C4-2B (cell line): ENCODE results near the gene CDC45.

Source experiments
- H3K27ac ChIP-seq: fragments of 450-650 bp; 2 replicates; pipeline ENCODE4 v1.5.1; 2017
- ZFX ChIP-seq: fragments of 450-650 bp; IDR thresholded peaks from 2 replicates; pipeline ENCODE4 v1.6.1; 2017
- TF ChIP-seq, protein P1 (sequence below): fragments of 450-650 bp; conservative IDR thresholded peaks from 2 replicates; pipeline ENCODE4 v1.5.1; 2017; ENCODE audit warnings: mild to moderate bottlenecking

CDC45 gene

DNA sequence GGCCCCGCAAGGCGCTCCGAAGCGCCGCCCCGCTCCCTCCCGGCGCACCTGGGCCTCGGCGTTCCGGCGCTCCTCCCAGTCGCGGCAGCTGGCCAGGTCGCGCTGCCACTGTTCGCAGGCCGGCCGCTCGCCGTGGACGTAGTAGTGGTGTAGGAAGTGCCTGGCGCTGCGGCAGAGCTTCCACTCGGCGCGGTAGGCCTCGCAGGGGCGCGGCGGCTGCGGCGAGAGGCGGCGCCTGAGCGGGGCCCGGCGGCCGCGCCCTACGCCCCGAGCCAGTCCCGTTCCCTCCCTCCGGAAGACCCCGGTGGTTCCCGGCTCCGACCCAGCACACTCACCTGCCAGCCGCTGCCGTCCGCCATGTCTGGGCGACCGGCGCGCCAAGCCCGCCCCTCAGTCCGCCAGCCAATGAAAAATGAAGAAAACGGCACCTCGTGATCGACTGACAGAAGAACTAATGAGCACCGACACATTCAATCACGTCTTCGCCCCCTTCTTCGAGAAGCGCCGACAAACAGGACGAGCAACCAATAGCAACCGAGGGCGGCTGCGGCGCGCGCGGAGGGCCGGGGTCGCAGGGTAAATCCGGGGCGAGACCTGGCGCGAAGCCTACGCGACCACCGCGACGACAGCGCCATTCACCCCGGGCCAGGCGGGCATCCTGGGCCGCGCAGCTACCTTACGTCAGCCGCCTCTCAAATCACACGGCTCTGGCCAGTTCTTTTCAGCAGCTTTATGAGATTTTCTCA lies 32.2 kb upstream of the CDC45 start, which contains the start of gene C22orf39:
Gene C22orf39, minus strand, starts transcription at position 382 of the 746 bp plus-strand sequence. Its CDS starts 23 bp downstream, at position 359.
- TF ChIP-seq, protein P1, sequence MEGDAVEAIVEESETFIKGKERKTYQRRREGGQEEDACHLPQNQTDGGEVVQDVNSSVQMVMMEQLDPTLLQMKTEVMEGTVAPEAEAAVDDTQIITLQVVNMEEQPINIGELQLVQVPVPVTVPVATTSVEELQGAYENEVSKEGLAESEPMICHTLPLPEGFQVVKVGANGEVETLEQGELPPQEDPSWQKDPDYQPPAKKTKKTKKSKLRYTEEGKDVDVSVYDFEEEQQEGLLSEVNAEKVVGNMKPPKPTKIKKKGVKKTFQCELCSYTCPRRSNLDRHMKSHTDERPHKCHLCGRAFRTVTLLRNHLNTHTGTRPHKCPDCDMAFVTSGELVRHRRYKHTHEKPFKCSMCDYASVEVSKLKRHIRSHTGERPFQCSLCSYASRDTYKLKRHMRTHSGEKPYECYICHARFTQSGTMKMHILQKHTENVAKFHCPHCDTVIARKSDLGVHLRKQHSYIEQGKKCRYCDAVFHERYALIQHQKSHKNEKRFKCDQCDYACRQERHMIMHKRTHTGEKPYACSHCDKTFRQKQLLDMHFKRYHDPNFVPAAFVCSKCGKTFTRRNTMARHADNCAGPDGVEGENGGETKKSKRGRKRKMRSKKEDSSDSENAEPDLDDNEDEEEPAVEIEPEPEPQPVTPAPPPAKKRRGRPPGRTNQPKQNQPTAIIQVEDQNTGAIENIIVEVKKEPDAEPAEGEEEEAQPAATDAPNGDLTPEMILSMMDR, result no peak
- peak; percentile 95 for TF ChIP-seq ZFX
- H3K27ac ChIP-seq, result peak within 1 kb of the TSS; percentile 93

DNA sequence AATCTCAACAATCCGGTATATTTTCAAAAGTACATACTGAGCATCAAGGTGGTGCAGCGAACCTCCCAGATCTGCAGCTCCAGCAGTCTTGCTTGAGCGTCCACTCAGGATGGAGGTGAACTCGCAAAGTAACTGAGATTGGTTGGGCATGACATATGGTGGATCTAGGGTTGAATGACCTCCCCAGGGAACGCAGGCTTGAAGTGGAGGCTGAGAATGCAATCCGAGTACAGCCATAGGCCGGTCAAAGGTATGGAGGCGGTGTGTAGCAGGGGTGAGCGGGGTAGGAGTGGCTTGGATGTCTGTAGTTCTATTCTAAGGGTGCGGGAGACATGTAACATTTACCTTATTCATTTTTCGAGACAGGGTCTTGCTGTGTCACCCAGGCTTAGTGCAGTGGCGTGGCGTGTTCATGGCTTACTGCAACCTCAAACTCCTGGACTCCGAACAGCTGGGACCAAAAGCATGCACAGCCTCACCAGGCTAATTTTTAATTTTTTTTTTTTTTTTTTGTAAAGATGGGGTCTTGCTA lies 31.6 kb upstream of the CDC45 start:
- H3K27ac ChIP-seq, result peak overlapping the region; percentile 93
- TF ChIP-seq ZFX, result no peak
- TF ChIP-seq, protein P1, result no peak

DNA sequence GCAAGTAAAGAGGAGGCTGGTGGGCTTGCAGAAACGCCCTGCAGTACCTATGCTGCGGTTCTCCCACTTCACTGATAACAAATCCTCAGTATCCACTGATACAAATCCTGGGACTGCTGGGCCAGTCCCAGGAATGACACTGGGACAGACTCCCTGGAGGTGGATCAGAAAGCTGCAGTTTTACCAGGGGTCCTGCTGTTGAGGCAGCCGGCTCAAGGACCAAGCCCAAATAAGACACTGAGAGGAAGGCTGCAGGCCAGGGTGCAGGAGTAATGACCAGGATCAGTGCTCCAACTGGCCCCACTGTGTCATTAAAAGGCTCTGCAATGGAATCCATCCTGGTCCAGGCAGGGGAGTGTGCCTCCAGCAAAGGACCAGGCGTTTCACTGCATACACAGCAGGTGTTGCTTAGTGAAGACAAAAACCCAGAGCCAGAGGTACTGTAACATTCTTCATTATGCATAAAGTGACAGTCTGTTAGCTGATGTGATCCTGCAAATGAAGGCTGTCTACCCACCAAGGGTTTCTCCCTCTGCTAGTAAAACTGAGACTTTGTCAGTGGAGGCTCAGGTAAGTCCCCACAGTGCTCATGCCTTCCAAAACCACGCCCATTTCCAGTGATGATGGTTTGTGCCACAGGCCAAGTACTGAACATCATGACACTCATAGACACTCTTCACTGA lies 30.8 kb upstream of the CDC45 start:
- H3K27ac ChIP-seq, result peak overlapping the region; percentile 93
- TF ChIP-seq, protein P1, result no peak
- TF ChIP-seq ZFX, result no peak

DNA sequence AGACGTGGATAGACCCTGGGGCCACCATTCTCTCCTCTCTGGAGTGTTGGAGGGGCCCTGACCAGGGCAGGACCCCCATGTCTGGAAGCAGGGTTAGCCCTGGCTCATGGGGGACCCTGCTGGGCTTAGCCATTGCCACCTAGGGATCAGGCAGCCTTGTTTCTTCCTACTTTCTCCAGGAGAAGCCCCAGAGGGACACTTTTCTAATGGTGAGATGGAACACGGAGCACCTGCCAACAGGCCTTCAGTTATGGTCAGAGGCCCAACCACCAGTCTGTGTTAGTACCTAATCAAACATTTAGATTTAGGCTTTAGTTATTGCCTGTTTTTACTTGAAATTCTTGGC lies 30.3 kb upstream of the CDC45 start:
- no peak overlapping the region; the same call in 1 of the 2 replicates for H3K27ac ChIP-seq
- TF ChIP-seq ZFX, result no peak
- TF ChIP-seq, protein P1, result no peak

DNA sequence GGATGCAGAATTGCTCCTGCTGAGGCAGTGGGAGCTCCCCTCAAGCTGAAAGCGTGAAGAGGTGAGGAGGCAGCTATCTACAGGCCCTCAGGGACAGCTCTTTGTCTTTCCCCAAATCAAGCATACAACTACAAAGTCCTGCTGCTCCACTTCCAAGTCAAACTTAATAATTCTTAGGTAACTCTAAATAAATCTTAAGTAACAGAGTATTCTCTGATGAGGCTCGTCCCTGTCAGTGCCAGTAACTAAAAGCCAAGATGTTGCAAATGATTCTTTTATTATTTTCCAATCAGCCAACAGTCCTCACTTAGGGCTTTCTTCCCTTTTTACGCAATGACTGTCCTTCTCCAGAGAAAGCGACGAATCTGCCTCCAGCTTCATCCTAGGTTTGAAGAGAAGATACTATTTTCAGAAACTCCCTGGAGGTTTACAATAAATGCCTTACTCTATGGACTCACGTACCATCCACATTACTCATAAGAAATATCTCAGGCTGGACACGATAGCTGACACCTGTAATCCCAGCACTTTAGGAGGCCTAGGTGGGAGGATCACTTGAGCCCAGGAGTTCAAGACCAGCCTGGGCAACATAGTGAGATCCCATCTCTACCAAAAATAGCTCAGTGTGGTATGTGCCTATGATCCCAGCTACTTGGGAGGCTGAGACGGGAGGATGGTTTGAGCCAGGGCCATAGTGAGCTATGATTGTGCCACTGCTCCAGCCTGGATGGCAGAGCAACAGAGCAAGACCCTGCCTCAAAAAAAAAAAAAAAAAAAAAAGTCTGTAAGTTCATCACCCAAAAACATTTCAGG lies 29.2 kb upstream of the CDC45 start:
- TF ChIP-seq ZFX, result no peak
- TF ChIP-seq, protein P1, result no peak

DNA sequence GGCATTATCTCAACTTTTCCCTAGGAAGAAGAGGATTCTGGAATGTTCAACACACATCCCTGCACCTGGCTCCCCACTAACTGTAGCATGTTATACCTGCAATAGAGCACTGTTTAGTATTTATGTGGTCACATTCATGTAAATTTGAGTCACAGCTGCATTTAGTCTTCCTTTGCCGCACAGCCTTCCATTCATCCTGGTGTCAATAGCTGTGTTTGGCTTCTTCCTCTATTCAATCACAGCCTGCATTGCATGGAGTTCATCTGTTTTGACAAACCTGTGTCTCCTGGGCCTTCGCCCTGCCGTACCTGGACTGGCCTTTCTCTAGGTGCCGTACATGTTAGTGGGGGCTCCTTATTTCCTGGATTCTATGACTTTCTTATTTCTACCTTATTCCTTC lies 28.1 kb upstream of the CDC45 start:
- TF ChIP-seq, protein P1, result no peak
- no peak for TF ChIP-seq ZFX
- H3K27ac ChIP-seq, result no peak overlapping the region

More for the DNA sequence above, 29.2 kb upstream of the CDC45 start:
- H3K27ac ChIP-seq, result no peak overlapping the region
